GM12872 (cell line): ENCODE data around the gene ZNF697.

Source experiments
- TF ChIP-seq, protein P1 (sequence below): IDR thresholded peaks from 3 replicates; pipeline ENCODE4 v1.5.1; 2011; ENCODE audit warnings: low read depth, mild to moderate bottlenecking, low read length, moderate library complexity; ENCODE audit not compliant: insufficient read depth

ZNF697 gene

DNA sequence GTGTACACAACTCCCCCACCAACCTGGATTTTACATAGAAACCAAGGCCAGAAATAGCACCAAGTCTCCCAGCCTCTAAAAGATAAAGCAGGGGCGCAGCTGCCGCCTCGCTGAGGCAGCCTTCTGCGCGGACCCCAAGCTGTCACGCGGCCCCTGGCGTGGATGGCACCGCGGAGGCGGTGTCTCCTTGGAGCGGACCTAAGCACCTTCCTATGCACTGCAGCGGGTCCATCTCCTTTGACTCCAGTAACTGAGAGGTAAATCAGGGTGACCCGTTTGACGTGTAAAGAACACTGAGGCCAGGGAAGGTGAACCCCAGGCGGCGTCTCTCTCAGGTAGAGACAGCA, 17.0 kb downstream of the ZNF697 start:
- TF ChIP-seq, protein P1, sequence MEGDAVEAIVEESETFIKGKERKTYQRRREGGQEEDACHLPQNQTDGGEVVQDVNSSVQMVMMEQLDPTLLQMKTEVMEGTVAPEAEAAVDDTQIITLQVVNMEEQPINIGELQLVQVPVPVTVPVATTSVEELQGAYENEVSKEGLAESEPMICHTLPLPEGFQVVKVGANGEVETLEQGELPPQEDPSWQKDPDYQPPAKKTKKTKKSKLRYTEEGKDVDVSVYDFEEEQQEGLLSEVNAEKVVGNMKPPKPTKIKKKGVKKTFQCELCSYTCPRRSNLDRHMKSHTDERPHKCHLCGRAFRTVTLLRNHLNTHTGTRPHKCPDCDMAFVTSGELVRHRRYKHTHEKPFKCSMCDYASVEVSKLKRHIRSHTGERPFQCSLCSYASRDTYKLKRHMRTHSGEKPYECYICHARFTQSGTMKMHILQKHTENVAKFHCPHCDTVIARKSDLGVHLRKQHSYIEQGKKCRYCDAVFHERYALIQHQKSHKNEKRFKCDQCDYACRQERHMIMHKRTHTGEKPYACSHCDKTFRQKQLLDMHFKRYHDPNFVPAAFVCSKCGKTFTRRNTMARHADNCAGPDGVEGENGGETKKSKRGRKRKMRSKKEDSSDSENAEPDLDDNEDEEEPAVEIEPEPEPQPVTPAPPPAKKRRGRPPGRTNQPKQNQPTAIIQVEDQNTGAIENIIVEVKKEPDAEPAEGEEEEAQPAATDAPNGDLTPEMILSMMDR = no peak

DNA sequence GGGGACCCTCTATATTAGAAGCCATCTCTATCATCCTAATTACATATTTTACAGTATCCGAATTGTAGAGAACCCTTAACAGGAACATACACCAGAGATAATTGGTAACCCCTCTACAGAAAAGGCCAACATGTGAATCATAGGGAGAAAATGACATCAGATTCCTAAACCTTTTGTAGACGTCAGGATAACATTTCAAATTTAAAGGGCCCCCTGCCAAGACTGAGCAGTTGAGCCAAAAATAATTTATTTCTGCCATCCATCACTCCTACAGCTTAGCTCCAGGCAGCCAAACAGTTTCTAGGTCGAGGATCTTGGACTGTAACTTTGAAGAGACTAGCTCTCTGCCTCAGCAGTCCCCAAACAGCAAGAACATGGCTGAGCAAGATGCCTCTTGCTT, 21.2 kb downstream of the ZNF697 start:
- TF ChIP-seq, protein P1 = no peak

DNA sequence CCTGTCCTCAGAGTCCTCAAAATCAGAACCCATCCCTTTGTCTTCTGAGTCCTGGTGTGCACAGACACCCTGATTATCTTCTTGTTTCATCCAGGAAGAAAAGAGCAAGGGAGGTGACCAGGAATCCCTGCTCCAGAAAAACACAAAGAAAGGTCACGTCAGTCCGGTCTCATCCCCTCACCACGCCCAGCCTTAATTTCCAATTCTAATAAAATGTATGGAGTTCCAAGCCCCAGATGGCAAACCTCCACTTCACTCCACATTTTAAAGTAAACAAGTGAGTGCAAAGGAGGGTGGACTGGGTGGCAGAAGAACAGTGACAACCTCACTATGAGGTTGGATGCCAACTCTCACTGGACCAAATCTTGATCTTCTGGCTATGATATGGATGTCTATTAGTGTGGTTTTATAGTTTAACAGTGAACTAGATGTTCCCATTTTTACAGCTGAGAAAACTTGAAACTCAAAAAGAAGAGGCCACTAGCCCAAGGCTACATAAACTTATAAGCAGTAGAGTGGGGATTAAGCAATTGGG, 22.0 kb downstream of the ZNF697 start:
- TF ChIP-seq, protein P1 = no peak

DNA sequence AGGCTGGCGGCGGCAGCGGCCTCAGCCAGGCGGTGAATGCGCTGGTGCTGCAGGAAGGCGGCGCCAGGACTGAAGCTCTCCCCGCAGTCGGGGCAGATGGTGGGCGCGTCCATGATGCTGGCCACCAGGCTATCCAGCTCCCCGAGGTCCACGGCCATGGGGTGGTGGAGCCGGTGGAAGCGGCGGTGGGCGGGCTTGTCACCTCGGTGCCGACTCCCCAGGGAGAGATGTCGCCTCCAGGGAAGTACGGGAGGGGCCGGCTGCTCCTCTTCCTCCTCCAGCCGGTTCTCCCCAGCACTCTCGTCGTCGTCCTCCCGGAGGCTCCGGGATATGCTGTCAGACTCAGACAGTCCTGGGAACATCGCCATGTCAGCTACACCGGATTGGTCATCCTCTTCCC, 24.4 kb downstream of the ZNF697 start:
- TF ChIP-seq, protein P1 = no peak

DNA sequence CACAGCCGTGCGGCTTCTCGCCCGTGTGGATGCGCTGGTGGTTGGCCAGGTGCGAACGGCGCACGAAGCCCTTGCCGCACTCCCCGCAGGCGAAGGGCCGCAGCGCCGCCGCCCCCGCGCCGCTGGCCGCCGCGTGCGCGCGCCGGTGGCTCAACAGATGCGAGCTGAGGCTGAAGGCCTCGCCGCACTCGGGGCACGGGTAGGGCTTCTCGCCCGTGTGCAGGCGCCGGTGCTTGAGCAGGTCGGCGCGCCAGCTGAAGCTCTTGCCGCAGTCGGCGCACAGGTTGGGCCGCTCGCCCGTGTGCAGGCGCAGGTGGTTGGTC, 24.9 kb downstream of the ZNF697 start:
- TF ChIP-seq, protein P1 = no peak

DNA sequence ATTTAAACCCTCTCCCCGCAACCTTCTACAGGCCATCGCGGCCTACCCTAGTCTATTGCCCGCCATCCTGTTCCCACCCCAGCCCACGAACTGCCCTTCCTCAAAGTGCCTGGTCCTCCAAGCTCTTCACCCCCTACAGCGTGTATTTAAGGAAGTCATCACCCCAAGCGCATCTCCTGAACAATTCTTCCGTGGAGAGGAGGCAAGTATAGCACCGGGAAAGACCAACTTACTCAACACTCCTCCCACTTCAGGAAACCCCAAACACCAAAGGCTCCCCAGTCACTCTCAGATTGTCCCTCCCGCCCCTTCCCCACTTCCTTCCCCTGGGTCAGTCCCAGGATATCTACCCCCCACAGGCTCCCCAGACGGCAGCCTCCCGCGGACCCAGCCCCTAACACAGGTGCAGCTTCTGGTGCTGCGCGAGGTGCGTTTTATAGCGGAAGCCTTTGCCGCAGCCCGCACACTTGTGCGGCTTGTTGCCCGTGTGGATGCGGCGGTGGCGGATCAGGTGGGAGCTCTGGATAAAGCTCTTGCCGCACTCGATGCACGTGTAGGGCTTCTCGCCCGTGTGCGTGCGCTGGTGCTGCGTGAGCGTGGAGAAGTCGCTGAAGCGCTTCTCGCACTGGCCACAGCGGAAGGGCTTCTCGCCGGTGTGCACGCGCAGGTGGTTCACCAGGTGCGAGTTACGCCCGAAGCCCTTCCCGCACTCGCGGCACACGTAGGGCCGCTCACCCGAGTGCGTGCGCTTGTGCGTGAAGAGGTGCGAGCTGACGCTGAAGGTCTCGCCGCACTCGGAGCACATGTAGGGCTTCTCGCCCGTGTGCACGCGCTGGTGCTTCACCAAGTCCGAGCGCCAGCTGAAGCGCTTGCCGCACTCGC, 25.5 kb downstream of the ZNF697 start:
- TF ChIP-seq, protein P1 = no peak

DNA sequence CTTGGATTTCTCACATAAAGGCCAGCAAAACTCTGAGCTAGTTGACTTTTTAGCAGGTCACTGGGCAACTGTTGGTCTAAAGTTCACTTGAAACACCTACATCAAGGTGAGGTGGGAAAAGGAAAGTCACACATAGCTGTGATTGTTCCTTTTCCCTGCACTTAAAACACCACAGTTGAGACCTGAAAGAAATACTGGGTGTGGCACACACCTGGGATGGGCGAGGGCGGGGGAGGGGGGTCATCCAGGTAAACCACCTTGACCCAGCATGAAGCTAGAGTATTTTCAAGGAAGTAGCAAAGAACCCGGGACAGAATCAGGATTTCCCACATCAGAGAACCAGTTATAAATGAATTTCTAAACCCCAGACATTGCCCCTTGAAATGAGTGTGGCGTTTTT, 26.4 kb downstream of the ZNF697 start:
- TF ChIP-seq, protein P1 = no peak
